ENCODE results near the gene YTHDF2. TPM values are rescaled to one million over a fixed set of nuclear protein-coding genes. Genes with fewer than 3 reads are reported as not detected.

YTHDF2 gene
- total RNA-seq, 1 experiment from 2014 or later: 126 TPM

DNA sequence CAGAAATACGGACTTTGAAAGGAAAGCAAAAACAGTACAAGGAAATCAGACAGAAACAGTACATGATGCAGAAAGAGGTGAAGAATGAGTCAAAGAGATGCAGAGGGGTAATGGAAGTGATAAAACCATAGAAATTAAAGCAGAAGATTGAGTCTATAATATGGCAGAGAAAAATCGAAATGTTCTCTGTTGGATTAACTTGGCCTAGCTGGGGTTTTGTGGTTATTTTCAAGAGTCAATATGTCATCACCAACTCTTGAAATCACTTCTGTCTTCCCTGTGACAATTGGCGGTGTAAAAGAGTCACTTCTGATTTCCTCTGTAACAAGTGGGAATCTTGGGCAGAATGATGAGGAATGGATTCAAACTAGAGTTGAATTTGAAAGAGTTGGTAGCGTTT is 7.4 kb downstream of the YTHDF2 start:
- H3K4me1 Mint-ChIP-seq: peaks cover 63% of the 10 kb centered on the region
- POLR2A ChIA-PET: interaction anchor here (1.4 kb wide), 1 partner anchor 8 kb away, joined by 3 read pairs; the partner anchor contains the start of gene YTHDF2
- TF ChIP-seq ZBTB21 (CRISPR knock-in tag; IDR thresholded peaks at IDR 0.05; ENCODE audit: borderline replicate concordance) (no peak), ZNF263 (CRISPR knock-in tag; IDR thresholded peaks at IDR 0.05; ENCODE audit: low read depth) (no peak), ZNF416 (CRISPR knock-in tag; IDR thresholded peaks at IDR 0.05) (no peak), ZNF232 (CRISPR knock-in tag; IDR thresholded peaks at IDR 0.05) (no peak), MAX (CRISPR knock-in tag; IDR thresholded peaks at IDR 0.05) (no peak), STAT6 (CRISPR knock-in tag; conservative IDR thresholded peaks at IDR 0.05; ENCODE audit: low read depth) (no peak), PRRX2 (CRISPR knock-in tag; IDR thresholded peaks at IDR 0.05) (no peak), AFF4 (CRISPR knock-in tag; IDR thresholded peaks at IDR 0.05; ENCODE audit: borderline replicate concordance) (no peak), MYBL2 (CRISPR knock-in tag; IDR thresholded peaks at IDR 0.05) (no peak)
- TF ChIP-seq, protein P1, sequence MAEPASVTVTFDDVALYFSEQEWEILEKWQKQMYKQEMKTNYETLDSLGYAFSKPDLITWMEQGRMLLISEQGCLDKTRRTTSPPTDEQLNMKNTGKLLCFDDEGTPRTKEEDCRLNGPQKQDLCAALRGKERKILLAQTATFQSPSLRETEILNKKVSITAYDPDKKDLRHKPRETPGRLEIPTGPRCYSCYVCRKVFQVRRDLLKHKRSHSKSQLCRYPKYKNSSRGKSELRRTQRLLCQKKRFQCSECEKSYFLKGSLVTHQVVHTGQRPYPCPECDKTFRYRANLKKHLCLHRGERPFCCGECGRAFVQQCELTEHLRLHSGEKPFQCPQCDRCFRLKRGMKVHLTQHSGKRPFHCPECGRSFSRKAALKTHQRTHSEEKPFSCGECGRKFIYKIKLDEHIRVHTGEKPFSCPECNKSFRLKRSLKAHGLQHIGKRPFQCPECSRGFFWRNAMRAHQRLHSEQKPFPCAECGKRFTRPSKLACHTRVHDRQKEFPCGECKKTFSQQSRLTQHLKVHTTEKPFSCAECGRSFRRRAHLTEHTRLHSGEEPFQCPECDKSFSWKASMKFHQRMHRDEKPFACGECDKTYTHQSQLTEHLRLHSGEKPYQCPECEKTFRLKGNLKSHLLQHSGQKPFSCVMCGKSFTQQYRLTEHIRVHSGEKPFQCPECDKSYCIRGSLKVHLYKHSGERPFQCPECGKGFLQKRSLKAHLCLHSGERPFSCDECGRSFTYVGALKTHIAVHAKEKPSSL (CRISPR knock-in tag; conservative IDR thresholded peaks at IDR 0.05): no peak
- peak overlapping the region; percentile 49 for H3K4me3 Mint-ChIP-seq
- peaks cover 76% of the 10 kb centered on the region for H3K36me3 Mint-ChIP-seq
- CTCF ChIA-PET: no interaction called here
- DNase-seq (ENCODE audit: low spot score) (no peak), ATAC-seq (no peak)
- H3K9me3 Mint-ChIP-seq: no peaks in the 10 kb centered on the region
- peak overlapping the region; percentile 65 for H3K27ac Mint-ChIP-seq
- H3K27me3 Mint-ChIP-seq (ENCODE audit: low read depth): no peaks in the 10 kb centered on the region

- TF ChIP-seq ZNF671 (CRISPR knock-in tag; IDR thresholded peaks at IDR 0.05) (no peak), ZNF121 (CRISPR knock-in tag; IDR thresholded peaks at IDR 0.05) (peak; percentile 95), ATF6 (CRISPR knock-in tag; IDR thresholded peaks at IDR 0.05) (no peak), ZSCAN18 (CRISPR knock-in tag; IDR thresholded peaks at IDR 0.05) (no peak), GTF2I (CRISPR knock-in tag; conservative IDR thresholded peaks at IDR 0.05) (0 out of 2 replicates have a peak, but pooled peaks have one; percentile 13), ERG (CRISPR knock-in tag; IDR thresholded peaks at IDR 0.05) (peak; percentile 53; the same call in 1 of the 2 replicates), JUN (CRISPR knock-in tag; IDR thresholded peaks at IDR 0.05) (no peak), ZNF317 (CRISPR knock-in tag; IDR thresholded peaks at IDR 0.05; ENCODE audit: borderline replicate concordance, low read depth) (no peak), SMAD3 (CRISPR knock-in tag; IDR thresholded peaks at IDR 0.05; ENCODE audit: borderline replicate concordance) (no peak), E2F1 (CRISPR knock-in tag; IDR thresholded peaks at IDR 0.05) (no peak)
- H3K4me3 Mint-ChIP-seq: peak overlapping the region; percentile 26
- no peaks in the 10 kb centered on the region for H3K9me3 Mint-ChIP-seq
- ChIA-PET CTCF (interaction anchor here (0.6 to 0.8 kb wide), 3 partner anchors 9 to 83 kb away, joined by 3 read pairs; partner anchors contain the start of gene YTHDF2), POLR2A (interaction anchor here (0.7 to 1.4 kb wide), 2 partner anchors 9 to 15 kb away, joined by 3 read pairs; partner anchors contain the start of gene YTHDF2)
- H3K27me3 Mint-ChIP-seq (ENCODE audit: low read depth): no peaks in the 10 kb centered on the region
- peaks cover 72% of the 10 kb centered on the region for H3K36me3 Mint-ChIP-seq
- no peak overlapping the region for H3K27ac Mint-ChIP-seq
- DNase-seq (ENCODE audit: low spot score) (no peak), ATAC-seq (no peak)
- H3K4me1 Mint-ChIP-seq: peaks cover 65% of the 10 kb centered on the region
Observed at GRCh38 chr1:28745653-28746173, 9.0 kb downstream of the YTHDF2 start.

All from WTC11 (cell line).